Ascending aorta (tissue), 2 donors: ENCODE measurements around the gene TMEM131L. TPM values are rescaled to one million over a fixed set of nuclear protein-coding genes. Genes with fewer than 3 reads are reported as not detected.
A peak's percentile ranks its signal among the peaks of the same experiment; 100 is the strongest.

ENCODE experiments used
- DNase-seq, 2 donors: peaks; one replicate each; pipeline ENCODE4 v3.0.0-alpha.2; 2019; ENCODE audit warnings: low spot score in 2 of 2
- H3K27ac ChIP-seq, 2 donors: fragments of 200-600 bp; sonication (generic); one replicate each; pipeline ENCODE4 v1.5.1; 2016 to 2017; ENCODE audit warnings: mild to moderate bottlenecking in 1 of 2
- H3K27me3 ChIP-seq: fragments of 200-600 bp; sonication (generic); one replicate; pipeline ENCODE4 v1.5.1; 2017
- H3K36me3 ChIP-seq, 2 donors: fragments of 200-600 bp; sonication (generic); one replicate each; pipeline ENCODE4 v1.5.1; 2016
- H3K4me1 ChIP-seq, 2 donors: fragments of 200-600 bp; sonication (generic); one replicate each; pipeline ENCODE4 v1.5.1; 2016 to 2017; ENCODE audit warnings: mild to moderate bottlenecking in 1 of 2
- H3K4me3 ChIP-seq, 2 donors: fragments of 200-600 bp; sonication (generic); one replicate each; pipeline ENCODE4 v1.5.1; 2016 to 2017; ENCODE audit warnings: mild to moderate bottlenecking in 1 of 2
- H3K9me3 ChIP-seq, 2 donors: fragments of 200-600 bp; sonication (generic); one replicate each; pipeline ENCODE4 v1.5.1; 2016
- CTCF ChIP-seq, 3 experiments: fragments of 200-600 bp in 2 of 3; fragments of 450-650 bp in 1 of 3; sonication (generic) in 2 of 3; IDR thresholded peaks; one replicate each; pipeline ENCODE4 v1.5.1; 2016 to 2019; ENCODE audit warnings: antibody characterized with exemption in 3 of 3, mild to moderate bottlenecking in 1 of 3, moderate library complexity in 1 of 3
- intact Hi-C: fragments of 100-400 bp; cut with DNase I; formaldehyde crosslinking; loops from one replicate; pipeline ENCODE4 v1.15.1; 2023
- total RNA-seq: library from RNA; depleted of rRNA; stranded (reverse); fragments of >200 nt; gene quantifications from one replicate; pipeline ENCODE4 v1.1.0, GENCODE V29; 2016

TMEM131L gene
- total RNA-seq, 1 donor from 2014 or later = 6.9 TPM

- H3K27ac ChIP-seq = peak overlapping the region; percentile 34 to 92
- no peaks in the 10 kb centered on the region for H3K9me3 ChIP-seq
- no peak for TF ChIP-seq CTCF (IDR thresholded peaks at IDR 0.05)
- peaks cover 6 to 28% of the 10 kb centered on the region in 2 donors for H3K4me1 ChIP-seq
- intact Hi-C loops = loop anchor here (2.0 to 5.0 kb wide), 4 partner anchors 14 to 86 kb away; partner anchors contain the start of gene TMEM131L
- no peaks in the 10 kb centered on the region for H3K36me3 ChIP-seq
- peak overlapping the region in 1 of 2 donors; percentile 47 for H3K4me3 ChIP-seq
- DNase-seq = no peak
- no peaks in the 10 kb centered on the region for H3K27me3 ChIP-seq
Observed at GRCh38 chr4:153553155-153553818, 87.1 kb downstream of the TMEM131L start.

- no peak for TF ChIP-seq CTCF (IDR thresholded peaks at IDR 0.05)
- H3K27ac ChIP-seq = peak overlapping the region; percentile 60 to 92
- peak overlapping the region in 1 of 2 donors; percentile 47 for H3K4me3 ChIP-seq
- H3K36me3 ChIP-seq = no peaks in the 10 kb centered on the region
- intact Hi-C loops = loop anchor here (2.0 to 5.0 kb wide), 5 partner anchors 15 to 86 kb away; partner anchors contain the start of gene TMEM131L
- DNase-seq = no peak
- peaks cover 6 to 28% of the 10 kb centered on the region in 2 donors for H3K4me1 ChIP-seq
- no peaks in the 10 kb centered on the region for H3K9me3 ChIP-seq
- H3K27me3 ChIP-seq = no peaks in the 10 kb centered on the region
Observed at GRCh38 chr4:153553819-153554170, 87.6 kb downstream of the TMEM131L start.

GRCh38 chr4:153555730-153556434 is 89.7 kb downstream of the TMEM131L start:
- intact Hi-C loops = loop anchor here (2.0 kb wide), 1 partner anchor 57 kb away; no protein-coding TSS in a partner anchor
- peak overlapping the region; percentile 60 to 92 for H3K27ac ChIP-seq
- peak overlapping the region in 1 of 2 donors; percentile 23 for H3K4me3 ChIP-seq

GRCh38 chr4:153556435-153556815 is 90.3 kb downstream of the TMEM131L start:
- H3K4me1 ChIP-seq = peaks cover 3 to 26% of the 10 kb centered on the region in 2 donors
- TF ChIP-seq CTCF (IDR thresholded peaks at IDR 0.05) = no peak
- no peaks in the 10 kb centered on the region for H3K36me3 ChIP-seq
- H3K27ac ChIP-seq = peak overlapping the region; percentile 60 to 92
- H3K27me3 ChIP-seq = no peaks in the 10 kb centered on the region
- no peak overlapping the region for H3K4me3 ChIP-seq
- H3K9me3 ChIP-seq = no peaks in the 10 kb centered on the region
- intact Hi-C loops = no loop called here
- no peak for DNase-seq

More at GRCh38 chr4:153555730-153556434, 89.7 kb downstream of the TMEM131L start:
- Histone ChIP-seq H3K36me3 (no peaks in the 10 kb centered on the region), H3K9me3 (no peaks in the 10 kb centered on the region), H3K27me3 (no peaks in the 10 kb centered on the region), H3K4me1 (peaks cover 3 to 26% of the 10 kb centered on the region in 2 donors)
- no peak for TF ChIP-seq CTCF (IDR thresholded peaks at IDR 0.05)
- DNase-seq = peak in 1 of 2 donors; percentile 90

- Histone ChIP-seq H3K36me3 (no peaks in the 10 kb centered on the region), H3K9me3 (no peaks in the 10 kb centered on the region), H3K4me1 (peaks cover 0 to 5% of the 10 kb centered on the region in 2 donors), H3K27ac (no peak overlapping the region), H3K27me3 (no peaks in the 10 kb centered on the region), H3K4me3 (no peak overlapping the region)
- intact Hi-C loops = no loop called here
- no peak for DNase-seq
- no peak for TF ChIP-seq CTCF (IDR thresholded peaks at IDR 0.05)
Observed at GRCh38 chr4:153560908-153561307, 94.7 kb downstream of the TMEM131L start.
